ENCODE results near the gene SGCD. TPM values are rescaled to one million over a fixed set of nuclear protein-coding genes. Genes with fewer than 3 reads are reported as not detected.

SGCD gene
- total and polyA plus RNA-seq, 12 donors = 1.0 to 30.4 (median 9.4) TPM

GRCh38 chr5:156699147-156699546 is 372.2 kb downstream of the SGCD start:
- no peaks in the 10 kb centered on the region for H3K27me3 ChIP-seq
- H3K4me1 ChIP-seq (replicated peaks in 1 of 2) = no peaks in the 10 kb centered on the region
- H3K36me3 ChIP-seq (replicated peaks in 1 of 2) = no peaks in the 10 kb centered on the region
- intact Hi-C loops (cut with DNase I) = no loop called here
- no peaks in the 10 kb centered on the region for H3K9me3 ChIP-seq (replicated peaks in 1 of 3)
- H3K27ac ChIP-seq = no peak overlapping the region
- DNase-seq = no peak
- 86 to 92% (median 91%) methylated on average over 1 of the region's 1 CpG for WGBS, 4 donors
- no peak overlapping the region for H3K4me3 ChIP-seq
- TF ChIP-seq CTCF (IDR thresholded peaks at IDR 0.05) = no peak

- H3K36me3 ChIP-seq (replicated peaks in 1 of 2) = no peaks in the 10 kb centered on the region
- H3K4me3 ChIP-seq = no peak overlapping the region
- H3K9me3 ChIP-seq (replicated peaks in 1 of 3) = no peaks in the 10 kb centered on the region
- no peaks in the 10 kb centered on the region for H3K4me1 ChIP-seq (replicated peaks in 1 of 2)
- 91 to 96% (median 95%) methylated on average over 3 of the region's 3 CpGs for WGBS, 4 donors
- intact Hi-C loops (cut with DNase I) = no loop called here
- H3K27ac ChIP-seq = no peak overlapping the region
- H3K27me3 ChIP-seq = no peaks in the 10 kb centered on the region
- no peak for TF ChIP-seq POLR2A (IDR thresholded peaks at IDR 0.05)
- no peak for TF ChIP-seq CTCF (IDR thresholded peaks at IDR 0.05)
- DNase-seq = no peak
Measured at GRCh38 chr5:156704139-156704538, 377.2 kb downstream of the SGCD start.

- H3K27me3 ChIP-seq = no peaks in the 10 kb centered on the region
- H3K27ac ChIP-seq = no peak overlapping the region
- H3K36me3 ChIP-seq (replicated peaks in 1 of 2) = no peaks in the 10 kb centered on the region
- intact Hi-C loops (cut with DNase I) = no loop called here
- no peak for DNase-seq
- H3K4me1 ChIP-seq (replicated peaks in 1 of 2) = no peaks in the 10 kb centered on the region
- no peaks in the 10 kb centered on the region for H3K9me3 ChIP-seq (replicated peaks in 1 of 3)
- TF ChIP-seq POLR2A (IDR thresholded peaks at IDR 0.05) (no peak), CTCF (IDR thresholded peaks at IDR 0.05) (no peak)
- no peak overlapping the region for H3K4me3 ChIP-seq
Measured at GRCh38 chr5:156706631-156707030, 379.7 kb downstream of the SGCD start.

GRCh38 chr5:156707750-156708149 is 380.8 kb downstream of the SGCD start:
- Histone ChIP-seq H3K27me3 (no peaks in the 10 kb centered on the region), H3K4me3 (no peak overlapping the region), H3K36me3 (replicated peaks in 1 of 2) (no peaks in the 10 kb centered on the region), H3K9me3 (replicated peaks in 1 of 3) (no peaks in the 10 kb centered on the region), H3K4me1 (replicated peaks in 1 of 2) (no peaks in the 10 kb centered on the region), H3K27ac (no peak overlapping the region)
- TF ChIP-seq CTCF (IDR thresholded peaks at IDR 0.05) (no peak), POLR2A (IDR thresholded peaks at IDR 0.05) (no peak)
- WGBS, 4 donors = 84 to 94% (median 92%) methylated on average over 2 of the region's 2 CpGs
- DNase-seq = no peak
- intact Hi-C loops (cut with DNase I) = no loop called here
